G401 (cell line): ENCODE data around the gene CLASP1. TPM values are rescaled to one million over a fixed set of nuclear protein-coding genes. Genes with fewer than 3 reads are reported as not detected.

Source experiments
- DNase-seq: peaks from one replicate; pipeline ENCODE4 v3.0.0-alpha.2; 2015; ENCODE audit warnings: low spot score
- in situ Hi-C: cut with HindIII; loops from 2 replicates; pipeline ENCODE4 v1.10.0; 2016; ENCODE audit warnings: low sequenced_read_pairs, mixed read lengths
- total RNA-seq: library from RNA; depleted of rRNA; stranded (reverse); fragments of >200 nt; shearing (Covaris generic); gene quantifications from 2 replicates; pipeline ENCODE4 v1.2.3, GENCODE V29; 2014; rRNA removed

The CLASP1 gene
- total RNA-seq, 1 experiment from 2014 or later: 22.0 TPM

GRCh38 chr2:121293450-121294325 lies 355.6 kb downstream of the CLASP1 start:
- in situ Hi-C loops: no loop called here
- no peak for DNase-seq

DNA sequence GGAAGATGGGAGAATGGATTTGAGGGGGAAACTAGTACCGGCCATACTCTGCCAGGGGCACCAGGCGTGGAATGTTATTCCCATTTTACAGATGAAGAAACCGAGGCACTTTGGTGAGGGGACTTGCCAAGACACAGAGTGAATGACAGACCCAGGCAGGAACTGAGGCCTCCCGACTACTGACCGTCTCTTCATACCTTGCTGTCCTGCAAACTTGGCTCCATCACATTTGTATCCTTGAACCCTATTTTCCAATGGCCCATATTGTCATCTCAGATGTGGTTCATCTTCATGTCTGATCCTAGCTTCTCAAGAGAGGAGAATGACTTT lies 358.0 kb downstream of the CLASP1 start:
- in situ Hi-C loops: no loop called here
- DNase-seq: no peak

- no peak for DNase-seq
- in situ Hi-C loops: no loop called here
These were observed 360.0 kb downstream of the CLASP1 start for GRCh38 chr2:121289271-121289670.

DNA sequence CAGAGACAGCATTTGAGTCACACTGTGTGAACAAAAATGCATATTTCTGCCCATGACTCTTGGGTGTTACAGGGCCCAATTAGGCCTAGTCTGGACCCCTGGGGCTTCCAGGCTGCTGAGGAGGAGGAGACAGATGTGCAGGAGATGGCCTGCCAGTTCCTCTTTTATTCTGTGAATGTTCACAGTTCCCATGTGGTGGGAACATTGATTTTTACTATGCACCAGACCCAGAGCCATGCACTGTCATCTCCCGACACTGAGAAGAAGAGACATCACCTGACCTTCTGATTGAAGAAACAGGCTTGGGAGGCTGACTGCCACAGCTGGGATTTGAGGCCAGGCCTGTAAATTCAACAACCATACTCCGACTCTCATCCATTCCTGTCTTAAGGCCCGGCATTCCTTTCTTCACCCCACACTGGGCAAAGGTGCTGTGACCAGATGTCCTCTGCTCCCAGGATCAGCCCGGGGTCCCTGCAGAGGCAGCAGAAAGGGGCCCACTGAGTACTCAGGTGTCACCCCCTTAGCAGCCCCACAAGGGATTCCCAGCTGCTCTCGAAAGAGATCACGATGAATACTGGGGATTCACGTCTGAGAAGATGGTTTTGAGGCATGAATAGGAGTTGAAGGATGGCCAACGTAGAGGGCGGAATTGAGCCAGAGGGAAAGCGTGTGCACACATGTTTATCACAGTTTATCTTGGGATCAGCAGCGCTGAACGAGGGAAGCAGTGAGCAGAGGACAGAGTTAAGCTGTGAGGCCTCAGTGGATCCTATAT lies 360.6 kb downstream of the CLASP1 start:
- no peak for DNase-seq
- in situ Hi-C loops: no loop called here

GRCh38 chr2:121287956-121288355 lies 361.3 kb downstream of the CLASP1 start:
- in situ Hi-C loops: no loop called here
- no peak for DNase-seq

Other genes starting within 250 kb of the CLASP1 start
- not detected in 2 replicates for gene RNU4ATAC, start 118.6 kb downstream of the CLASP1 start, total RNA-seq
- gene NIFK, start 87.4 kb upstream of the CLASP1 start, total RNA-seq: 66.6 and 103 TPM in 2 replicates
- gene TSN, start 106.2 kb upstream of the CLASP1 start, total RNA-seq: 22.0 and 30.0 TPM in 2 replicates